Cardiac fibroblast (primary cell): ENCODE results near the gene PARP16.

Experiments used
- DNase-seq, 2 donors: peaks; one replicate each; pipeline versions ENCODE4 v3.0.0 to v3.0.0-alpha.2; 2010; ENCODE audit warnings: low read depth in 2 of 2
- H3K4me3 ChIP-seq, 2 donors: replicated peaks in 1 of 2; 1 replicate in 1 of 2; 2 replicates in 1 of 2; pipeline ENCODE4 v1.5.1; 2011; ENCODE audit warnings: low read depth in 2 of 2, low read length in 2 of 2, mild to moderate bottlenecking in 2 of 2, moderate library complexity in 1 of 2
- CTCF ChIP-seq: IDR thresholded peaks from one replicate; pipeline ENCODE4 v1.5.1; 2011; ENCODE audit warnings: low read depth, mild to moderate bottlenecking, low read length, inconsistent platforms

Gene PARP16

GRCh38 chr15:65331811-65332210 is 45.1 kb upstream of the PARP16 start:
- DNase-seq = no peak
- H3K4me3 ChIP-seq = no peak overlapping the region
- TF ChIP-seq CTCF = no peak

DNA sequence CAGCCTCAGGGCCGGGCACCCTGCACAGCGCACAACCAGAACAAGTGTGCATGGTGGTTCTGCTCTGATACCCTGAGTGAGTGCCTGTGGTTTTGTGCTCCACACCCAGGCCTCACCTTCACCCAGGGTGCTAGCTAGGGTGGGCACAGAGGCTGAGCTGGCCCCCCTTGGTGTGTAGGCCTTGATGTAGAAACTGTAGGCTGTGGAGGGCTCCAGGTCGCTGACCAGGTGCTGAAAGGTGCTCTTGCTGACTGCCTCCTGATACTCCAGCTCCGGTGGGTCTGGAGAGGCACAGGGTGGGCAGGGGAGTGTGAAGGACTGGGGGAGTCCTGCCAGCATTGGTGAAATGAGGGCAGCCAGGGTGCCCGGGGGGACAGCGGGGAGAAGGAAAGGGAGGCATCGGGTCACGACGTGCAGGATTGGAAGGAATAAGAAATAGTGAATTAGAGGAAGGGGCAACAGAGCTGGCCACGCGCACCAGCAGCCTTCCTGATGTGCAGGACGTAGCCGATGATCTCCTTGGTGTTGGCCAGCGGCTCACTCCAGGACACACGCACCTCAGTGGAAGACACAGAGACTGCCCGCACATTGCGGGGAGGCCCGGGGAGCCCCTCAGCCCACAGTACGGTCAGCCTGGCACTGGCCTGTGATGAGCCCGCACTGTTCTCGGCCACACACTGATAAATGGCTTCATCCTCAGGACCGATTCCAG is 44.4 kb upstream of the PARP16 start:
- TF ChIP-seq CTCF = no peak
- no peak overlapping the region for H3K4me3 ChIP-seq
- no peak for DNase-seq

- no peak overlapping the region for H3K4me3 ChIP-seq
- TF ChIP-seq CTCF = no peak
- no peak for DNase-seq
Observed at GRCh38 chr15:65329984-65330735, 43.5 kb upstream of the PARP16 start.

GRCh38 chr15:65329288-65329983 is 42.8 kb upstream of the PARP16 start:
- TF ChIP-seq CTCF = no peak
- DNase-seq = no peak
- no peak overlapping the region for H3K4me3 ChIP-seq

DNA sequence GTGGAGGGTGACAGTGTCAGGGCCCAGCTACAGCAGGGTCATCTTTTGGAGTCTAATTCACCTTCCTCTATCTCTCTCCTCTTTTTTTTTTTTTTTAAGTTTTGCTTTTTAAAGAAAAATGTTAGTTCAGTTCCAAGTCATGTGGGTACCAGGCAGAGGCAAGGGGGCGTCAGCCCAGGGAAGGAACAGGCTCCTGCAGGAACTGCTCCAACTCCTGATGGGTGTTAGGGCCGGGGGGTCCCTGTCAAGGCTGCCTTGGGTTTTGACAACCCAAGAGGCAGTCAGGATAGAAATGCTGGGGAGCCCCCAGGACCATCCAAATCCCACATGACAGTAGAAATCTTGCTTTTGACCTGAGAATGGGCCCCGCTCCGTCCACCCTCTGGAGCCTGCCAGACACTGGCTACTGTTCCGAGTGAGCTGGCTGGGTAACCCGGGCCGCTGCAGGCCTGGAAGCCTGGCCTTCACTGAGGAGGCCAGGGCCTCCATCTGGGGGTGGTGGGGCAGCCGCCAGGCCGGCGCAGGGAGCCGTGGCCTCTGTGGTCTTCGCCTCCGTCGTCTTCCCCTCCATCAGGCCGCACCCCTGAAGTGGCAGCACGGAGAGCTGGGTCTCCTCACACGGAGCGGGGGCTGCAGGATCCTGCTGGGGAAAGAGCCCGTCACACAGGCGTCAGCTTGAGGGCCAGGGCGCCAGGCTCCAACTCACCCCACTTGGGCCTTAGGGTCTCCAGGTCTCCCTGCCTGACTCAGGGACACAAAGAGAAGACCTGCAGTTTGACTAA is 42.0 kb upstream of the PARP16 start:
- no peak for TF ChIP-seq CTCF
- DNase-seq = no peak
- no peak overlapping the region for H3K4me3 ChIP-seq

- no peak for TF ChIP-seq CTCF
- DNase-seq = no peak
- no peak overlapping the region for H3K4me3 ChIP-seq
Observed at GRCh38 chr15:65327651-65328393, 41.1 kb upstream of the PARP16 start.
